NT2/D1 (cell line): ENCODE data around the gene ANTXR1.

ENCODE experiments used
- YY1 ChIP-seq: IDR thresholded peaks from 2 replicates; pipeline ENCODE4 v1.6.1; 2011; ENCODE audit not compliant: insufficient read length, insufficient read depth
- ZNF274 ChIP-seq: IDR thresholded peaks from 2 replicates; pipeline ENCODE4 v1.6.1; 2011; ENCODE audit warnings: mild to moderate bottlenecking, low read depth, low read length

- no peak for TF ChIP-seq YY1
- TF ChIP-seq ZNF274, result no peak
Measured at GRCh38 chr2:69081001-69081580, 68.1 kb downstream of the ANTXR1 start.
